HepG2 (cell line): ENCODE results near the gene CDT1.

Experiments
- ZNF33A ChIP-seq: sonication (generic); formaldehyde crosslinking; IDR thresholded peaks from 2 replicates; pipeline ENCODE4 v1.5.1; 2020; ENCODE audit warnings: missing genetic modification reagents, mild to moderate bottlenecking, moderate library complexity, borderline replicate concordance
- TF ChIP-seq, protein P1 (sequence below): sonication (generic); formaldehyde crosslinking; IDR thresholded peaks from 2 replicates; pipeline ENCODE4 v1.5.0; 2020; ENCODE audit warnings: mild to moderate bottlenecking, missing genetic modification reagents, moderate library complexity

DNA sequence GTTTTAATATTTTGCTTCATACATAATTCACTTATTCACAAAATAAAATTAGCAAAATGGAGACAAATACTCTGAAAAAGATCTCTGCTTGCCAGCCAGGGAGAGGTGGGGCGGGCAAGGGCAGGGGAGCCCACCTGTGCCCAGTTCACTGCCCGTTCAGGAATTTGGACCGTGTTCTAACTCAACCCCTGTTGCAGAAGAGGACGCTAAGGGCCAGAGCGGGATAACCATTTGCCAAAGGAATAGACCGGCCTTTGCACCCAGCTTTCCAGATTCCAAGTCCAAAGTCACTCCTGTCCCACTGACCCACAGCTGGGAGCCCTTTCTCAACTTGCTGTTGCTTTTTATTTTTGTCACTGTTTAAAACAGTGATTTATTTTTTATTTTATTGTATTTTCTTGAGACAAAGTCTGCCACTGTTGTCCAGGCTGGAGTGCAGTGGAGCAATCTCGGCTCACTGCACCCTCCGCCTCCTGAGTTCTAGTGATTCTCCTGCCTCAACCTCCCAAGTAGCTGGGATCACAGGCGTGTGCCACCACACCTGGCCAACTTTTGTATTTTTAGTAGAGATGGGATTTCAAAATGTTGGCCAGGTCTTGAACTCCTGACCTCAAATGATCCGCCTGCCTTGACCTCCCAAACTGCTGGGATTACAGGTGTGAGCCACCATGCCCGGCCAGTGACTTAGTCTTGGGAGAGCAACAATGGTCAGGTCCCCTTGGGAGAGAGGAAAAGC is 15.8 kb upstream of the CDT1 start:
- TF ChIP-seq, protein P1, sequence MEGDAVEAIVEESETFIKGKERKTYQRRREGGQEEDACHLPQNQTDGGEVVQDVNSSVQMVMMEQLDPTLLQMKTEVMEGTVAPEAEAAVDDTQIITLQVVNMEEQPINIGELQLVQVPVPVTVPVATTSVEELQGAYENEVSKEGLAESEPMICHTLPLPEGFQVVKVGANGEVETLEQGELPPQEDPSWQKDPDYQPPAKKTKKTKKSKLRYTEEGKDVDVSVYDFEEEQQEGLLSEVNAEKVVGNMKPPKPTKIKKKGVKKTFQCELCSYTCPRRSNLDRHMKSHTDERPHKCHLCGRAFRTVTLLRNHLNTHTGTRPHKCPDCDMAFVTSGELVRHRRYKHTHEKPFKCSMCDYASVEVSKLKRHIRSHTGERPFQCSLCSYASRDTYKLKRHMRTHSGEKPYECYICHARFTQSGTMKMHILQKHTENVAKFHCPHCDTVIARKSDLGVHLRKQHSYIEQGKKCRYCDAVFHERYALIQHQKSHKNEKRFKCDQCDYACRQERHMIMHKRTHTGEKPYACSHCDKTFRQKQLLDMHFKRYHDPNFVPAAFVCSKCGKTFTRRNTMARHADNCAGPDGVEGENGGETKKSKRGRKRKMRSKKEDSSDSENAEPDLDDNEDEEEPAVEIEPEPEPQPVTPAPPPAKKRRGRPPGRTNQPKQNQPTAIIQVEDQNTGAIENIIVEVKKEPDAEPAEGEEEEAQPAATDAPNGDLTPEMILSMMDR, result 0 out of 2 replicates have a peak, but pooled peaks have one; percentile 12
- TF ChIP-seq ZNF33A (CRISPR knock-in tag), result no peak
